ENCODE measurements around the gene FIGNL1.

The FIGNL1 gene

DNA sequence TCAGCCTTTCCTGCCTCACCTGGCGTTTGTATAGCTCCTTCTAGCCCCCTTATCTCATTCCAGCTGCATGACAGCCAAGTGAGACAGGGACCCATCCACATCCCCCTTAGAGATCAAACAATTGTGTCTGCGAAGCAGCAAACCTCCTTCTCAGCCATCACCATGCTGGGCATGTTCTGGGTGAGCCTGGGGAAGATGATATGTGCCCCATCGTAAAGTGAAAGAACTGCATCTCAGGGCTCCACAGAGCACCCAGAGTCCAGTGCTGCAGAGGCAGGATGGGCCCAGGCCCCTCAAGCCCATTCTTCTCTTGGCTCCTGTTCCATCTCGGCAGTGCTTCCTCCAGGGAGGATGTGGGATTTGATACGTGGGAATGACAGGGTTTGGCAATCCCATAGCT lies 43.2 kb downstream of the FIGNL1 start:
- Histone ChIP-seq H2AFZ (ENCODE audit: low read length) (no peak overlapping the region), H3K4me1 (ENCODE audit: insufficient read depth, low read length, severe bottlenecking) (peaks cover 41% of the 10 kb centered on the region), H3K9me2 (ENCODE audit: low read depth, low read length) (no peaks in the 10 kb centered on the region), H4K20me1 (ENCODE audit: insufficient read depth, low read length) (no peaks in the 10 kb centered on the region), H3K9ac (ENCODE audit: low read length) (no peak overlapping the region), H3K36me3 (ENCODE audit: insufficient read depth, low read length) (peaks cover 32% of the 10 kb centered on the region), H3K4me3 (ENCODE audit: low read depth, low read length, poor library complexity, severe bottlenecking) (no peak overlapping the region), H3K79me2 (ENCODE audit: insufficient read depth, low read length) (no peaks in the 10 kb centered on the region), H3K27ac (ENCODE audit: low read depth, low read length, poor library complexity, severe bottlenecking) (no peak overlapping the region), H3K4me2 (ENCODE audit: low read length) (no peak overlapping the region), H3F3A (ENCODE audit: insufficient read depth, low read length) (peaks cover 10% of the 10 kb centered on the region; the same call in 1 of the 2 replicates), H3K27me3 (ENCODE audit: insufficient read depth, low read length) (no peaks in the 10 kb centered on the region), H3K9me3 (ENCODE audit: low read length) (no peaks in the 10 kb centered on the region)
- TF ChIP-seq CTCF (IDR thresholded peaks at IDR 0.05; ENCODE audit: low read length) (no peak), EZH2 (IDR thresholded peaks at IDR 0.05; ENCODE audit: borderline replicate concordance, low read length) (no peak)

DNA sequence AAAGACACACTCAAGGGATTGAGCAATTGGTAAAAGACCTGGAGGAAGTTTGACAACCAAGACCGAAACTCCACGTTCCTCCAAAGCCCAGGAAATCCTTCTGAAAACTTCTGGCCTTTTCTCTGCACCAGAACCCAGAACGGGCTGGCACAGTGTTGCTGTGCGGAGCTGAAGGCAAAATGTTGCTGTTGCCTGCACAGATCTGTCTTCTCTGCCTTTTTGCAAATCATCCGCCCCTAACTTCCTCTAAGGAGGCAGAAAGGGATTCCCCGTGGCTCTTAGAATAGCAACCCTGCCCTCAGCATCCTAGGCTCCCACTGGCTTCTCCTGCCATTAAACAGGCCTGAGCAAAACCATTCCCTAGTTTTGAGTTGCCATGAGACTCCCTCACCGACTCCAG lies 44.9 kb downstream of the FIGNL1 start:
- peaks cover 24% of the 10 kb centered on the region for H3K4me1 ChIP-seq (ENCODE audit: insufficient read depth, low read length, severe bottlenecking)
- no peak overlapping the region for H3K4me3 ChIP-seq (ENCODE audit: low read depth, low read length, poor library complexity, severe bottlenecking)
- H2AFZ ChIP-seq (ENCODE audit: low read length), result no peak overlapping the region
- H3F3A ChIP-seq (ENCODE audit: insufficient read depth, low read length), result peaks cover 10% of the 10 kb centered on the region; the same call in 1 of the 2 replicates
- no peaks in the 10 kb centered on the region for H3K9me3 ChIP-seq (ENCODE audit: low read length)
- H3K79me2 ChIP-seq (ENCODE audit: insufficient read depth, low read length), result no peaks in the 10 kb centered on the region
- H4K20me1 ChIP-seq (ENCODE audit: insufficient read depth, low read length), result no peaks in the 10 kb centered on the region
- TF ChIP-seq EZH2 (IDR thresholded peaks at IDR 0.05; ENCODE audit: borderline replicate concordance, low read length) (no peak), CTCF (IDR thresholded peaks at IDR 0.05; ENCODE audit: low read length) (no peak)
- H3K36me3 ChIP-seq (ENCODE audit: insufficient read depth, low read length), result peaks cover 49% of the 10 kb centered on the region
- H3K27ac ChIP-seq (ENCODE audit: low read depth, low read length, poor library complexity, severe bottlenecking), result peak overlapping the region; percentile 9
- H3K27me3 ChIP-seq (ENCODE audit: insufficient read depth, low read length), result no peaks in the 10 kb centered on the region
- no peak overlapping the region for H3K9ac ChIP-seq (ENCODE audit: low read length)
- H3K9me2 ChIP-seq (ENCODE audit: low read depth, low read length), result no peaks in the 10 kb centered on the region
- H3K4me2 ChIP-seq (ENCODE audit: low read length), result no peak overlapping the region

GRCh38 chr7:50404392-50404791 lies 45.8 kb downstream of the FIGNL1 start:
- Histone ChIP-seq H3K27me3 (ENCODE audit: insufficient read depth, low read length) (no peaks in the 10 kb centered on the region), H3K4me2 (ENCODE audit: low read length) (no peak overlapping the region), H3K36me3 (ENCODE audit: insufficient read depth, low read length) (peaks cover 57% of the 10 kb centered on the region), H3F3A (ENCODE audit: insufficient read depth, low read length) (peaks cover 10% of the 10 kb centered on the region; the same call in 1 of the 2 replicates), H2AFZ (ENCODE audit: low read length) (no peak overlapping the region), H3K27ac (ENCODE audit: low read depth, low read length, poor library complexity, severe bottlenecking) (no peak overlapping the region), H3K9ac (ENCODE audit: low read length) (no peak overlapping the region), H3K4me1 (ENCODE audit: insufficient read depth, low read length, severe bottlenecking) (peaks cover 15% of the 10 kb centered on the region), H4K20me1 (ENCODE audit: insufficient read depth, low read length) (no peaks in the 10 kb centered on the region), H3K4me3 (ENCODE audit: low read depth, low read length, poor library complexity, severe bottlenecking) (no peak overlapping the region), H3K79me2 (ENCODE audit: insufficient read depth, low read length) (no peaks in the 10 kb centered on the region), H3K9me3 (ENCODE audit: low read length) (no peaks in the 10 kb centered on the region), H3K9me2 (ENCODE audit: low read depth, low read length) (no peaks in the 10 kb centered on the region)
- TF ChIP-seq EZH2 (IDR thresholded peaks at IDR 0.05; ENCODE audit: borderline replicate concordance, low read length) (no peak), CTCF (IDR thresholded peaks at IDR 0.05; ENCODE audit: low read length) (peak; percentile 39)
